ENCODE results near the gene GADD45B.
"Not testable (repeated sequence)": the region's sequence is repeated elsewhere in the genome, so short reads cannot be mapped to it uniquely, and the experiment has no call there.

Gene GADD45B

GRCh38 chr19:2512523-2513431 is 36.9 kb downstream of the GADD45B start:
- TF ChIP-seq POLR2A (IDR thresholded peaks at IDR 0.05; ENCODE audit: extremely low read depth, insufficient read length) (no peak), CTCF (IDR thresholded peaks at IDR 0.05; ENCODE audit: low read depth, low read length) (no peak), MAX (IDR thresholded peaks at IDR 0.05; ENCODE audit: low read depth, low read length) (no peak), MYC (IDR thresholded peaks at IDR 0.05; ENCODE audit: low read depth, low read length) (no peak)

GRCh38 chr19:2514981-2515518 is 39.1 kb downstream of the GADD45B start:
- TF ChIP-seq CTCF (IDR thresholded peaks at IDR 0.05; ENCODE audit: low read depth, low read length) (no peak), POLR2A (IDR thresholded peaks at IDR 0.05; ENCODE audit: extremely low read depth, insufficient read length) (no peak), MAX (IDR thresholded peaks at IDR 0.05; ENCODE audit: low read depth, low read length) (no peak), MYC (IDR thresholded peaks at IDR 0.05; ENCODE audit: low read depth, low read length) (no peak)
- H3K4me3 ChIP-seq (ENCODE audit: low read depth, low read length) = no peak overlapping the region
- DNase-seq (ENCODE audit: low read depth) = no peak

More at GRCh38 chr19:2512523-2513431, 36.9 kb downstream of the GADD45B start:
- DNase-seq (ENCODE audit: low read depth) = no peak
- H3K4me3 ChIP-seq (ENCODE audit: low read depth, low read length) = no peak overlapping the region

GRCh38 chr19:2516727-2517126 is 40.8 kb downstream of the GADD45B start:
- TF ChIP-seq MAX (IDR thresholded peaks at IDR 0.05; ENCODE audit: low read depth, low read length) = no peak
- no peak for TF ChIP-seq MYC (IDR thresholded peaks at IDR 0.05; ENCODE audit: low read depth, low read length)
- no peak for TF ChIP-seq CTCF (IDR thresholded peaks at IDR 0.05; ENCODE audit: low read depth, low read length)
- no peak for TF ChIP-seq POLR2A (IDR thresholded peaks at IDR 0.05; ENCODE audit: extremely low read depth, insufficient read length)
- no peak for DNase-seq (ENCODE audit: low read depth)
- no peak overlapping the region for H3K4me3 ChIP-seq (ENCODE audit: low read depth, low read length)

- DNase-seq (ENCODE audit: low read depth) = no peak
- TF ChIP-seq MYC (IDR thresholded peaks at IDR 0.05; ENCODE audit: low read depth, low read length) (no peak), CTCF (IDR thresholded peaks at IDR 0.05; ENCODE audit: low read depth, low read length) (no peak), MAX (IDR thresholded peaks at IDR 0.05; ENCODE audit: low read depth, low read length) (no peak), POLR2A (IDR thresholded peaks at IDR 0.05; ENCODE audit: extremely low read depth, insufficient read length) (no peak)
- H3K4me3 ChIP-seq (ENCODE audit: low read depth, low read length) = no peak overlapping the region
These were observed 42.1 kb downstream of the GADD45B start for GRCh38 chr19:2517881-2518601.

- H3K4me3 ChIP-seq (ENCODE audit: low read depth, low read length); DNase-seq (ENCODE audit: low read depth): not testable (repeated sequence)
These were observed 42.9 kb downstream of the GADD45B start for GRCh38 chr19:2518856-2519255.

- DNase-seq (ENCODE audit: low read depth) = no peak
- no peak for TF ChIP-seq MAX (IDR thresholded peaks at IDR 0.05; ENCODE audit: low read depth, low read length)
- TF ChIP-seq POLR2A (IDR thresholded peaks at IDR 0.05; ENCODE audit: extremely low read depth, insufficient read length) = no peak
- no peak for TF ChIP-seq MYC (IDR thresholded peaks at IDR 0.05; ENCODE audit: low read depth, low read length)
- TF ChIP-seq CTCF (IDR thresholded peaks at IDR 0.05; ENCODE audit: low read depth, low read length) = no peak
- H3K4me3 ChIP-seq (ENCODE audit: low read depth, low read length) = no peak overlapping the region
These were observed 43.6 kb downstream of the GADD45B start for GRCh38 chr19:2519482-2519881.
